Type B pancreatic cell (in vitro differentiated cells): Measurements from ENCODE around the gene ZP1. TPM values are rescaled to one million over a fixed set of nuclear protein-coding genes. Genes with fewer than 3 reads are reported as not detected.

Experiments used
- DNase-seq: peaks from one replicate; pipeline ENCODE4 v3.0.0; 2021; ENCODE audit warnings: mixed read lengths; ENCODE audit not compliant: unreplicated experiment; ENCODE audit errors: extremely low spot score
- H3K27ac Mint-ChIP-seq: 2 replicates; pipeline ENCODE4 v1.8.0; 2021; ENCODE audit warnings: mild to moderate bottlenecking, mixed read lengths
- H3K27me3 Mint-ChIP-seq: 2 replicates; pipeline ENCODE4 v1.8.0; 2021; ENCODE audit warnings: mixed read lengths
- H3K36me3 Mint-ChIP-seq: 2 replicates; pipeline ENCODE4 v1.8.0; 2021; ENCODE audit warnings: mixed read lengths
- H3K4me1 Mint-ChIP-seq: one replicate; pipeline ENCODE4 v1.8.0; 2021; ENCODE audit warnings: mixed read lengths; ENCODE audit not compliant: unreplicated experiment
- H3K4me3 Mint-ChIP-seq: 2 replicates; pipeline ENCODE4 v1.8.0; 2021; ENCODE audit warnings: mild to moderate bottlenecking, mixed read lengths
- H3K9me3 Mint-ChIP-seq: 2 replicates; pipeline ENCODE4 v1.8.0; 2021; ENCODE audit warnings: mixed read lengths
- CTCF ChIP-seq: fragments of 200-600 bp; sonication (generic); conservative IDR thresholded peaks from 2 replicates; pipeline ENCODE4 v1.5.0; 2021; ENCODE audit warnings: antibody characterized with exemption, mild to moderate bottlenecking
- total RNA-seq: library from RNA; stranded (reverse); gene quantifications from 2 replicates; pipeline ENCODE4 v1.2.1, GENCODE V29; 2021; ENCODE audit warnings: low replicate concordance

Gene ZP1
- total RNA-seq, 1 donor from 2014 or later: not detected

GRCh38 chr11:60842668-60843600 is 24.4 kb upstream of the ZP1 start:
- Mint-ChIP-seq H3K27ac (peak overlapping the region; percentile 92), H3K4me1 (peaks cover 37% of the 10 kb centered on the region), H3K36me3 (no peaks in the 10 kb centered on the region), H3K27me3 (no peaks in the 10 kb centered on the region), H3K4me3 (peak overlapping the region; percentile 91), H3K9me3 (no peaks in the 10 kb centered on the region)
- no peak for TF ChIP-seq CTCF
- no peak for DNase-seq

GRCh38 chr11:60844045-60844869 is 23.1 kb upstream of the ZP1 start:
- H3K36me3 Mint-ChIP-seq: no peaks in the 10 kb centered on the region

GRCh38 chr11:60844870-60845221 is 22.5 kb upstream of the ZP1 start:
- peak overlapping the region; percentile 30 for H3K27ac Mint-ChIP-seq
- H3K27me3 Mint-ChIP-seq: no peaks in the 10 kb centered on the region
- no peaks in the 10 kb centered on the region for H3K9me3 Mint-ChIP-seq
- H3K36me3 Mint-ChIP-seq: no peaks in the 10 kb centered on the region
- DNase-seq: no peak
- TF ChIP-seq CTCF: no peak
- peaks cover 37% of the 10 kb centered on the region for H3K4me1 Mint-ChIP-seq
- H3K4me3 Mint-ChIP-seq: peak overlapping the region; percentile 91

More at GRCh38 chr11:60844045-60844869, 23.1 kb upstream of the ZP1 start:
- no peak for DNase-seq
- Mint-ChIP-seq H3K9me3 (no peaks in the 10 kb centered on the region), H3K4me3 (peak overlapping the region; percentile 91), H3K4me1 (peaks cover 37% of the 10 kb centered on the region), H3K27ac (peak overlapping the region; percentile 30), H3K27me3 (no peaks in the 10 kb centered on the region)
- no peak for TF ChIP-seq CTCF

GRCh38 chr11:60845338-60845737 is 22.0 kb upstream of the ZP1 start:
- no peak for TF ChIP-seq CTCF
- no peaks in the 10 kb centered on the region for H3K36me3 Mint-ChIP-seq
- peak overlapping the region; percentile 30 for H3K27ac Mint-ChIP-seq
- H3K4me1 Mint-ChIP-seq: peaks cover 37% of the 10 kb centered on the region
- no peaks in the 10 kb centered on the region for H3K9me3 Mint-ChIP-seq
- no peak for DNase-seq
- peak overlapping the region; percentile 91 for H3K4me3 Mint-ChIP-seq
- no peaks in the 10 kb centered on the region for H3K27me3 Mint-ChIP-seq

- Mint-ChIP-seq H3K4me1 (peaks cover 27% of the 10 kb centered on the region), H3K27ac (no peak overlapping the region), H3K4me3 (no peak overlapping the region), H3K36me3 (peaks cover 11% of the 10 kb centered on the region), H3K27me3 (no peaks in the 10 kb centered on the region), H3K9me3 (no peaks in the 10 kb centered on the region)
- no peak for TF ChIP-seq CTCF
- DNase-seq: no peak
These were observed 20.1 kb upstream of the ZP1 start for GRCh38 chr11:60847281-60847680.
